Hepatocyte (in vitro differentiated cells): ENCODE results near the gene PDXP.

Experiments
- EZH2 ChIP-seq: fragments of 200-600 bp; sonication (generic); IDR thresholded peaks from 2 replicates; pipeline ENCODE4 v1.6.1; 2016; ENCODE audit warnings: antibody characterized with exemption, mild to moderate bottlenecking, borderline replicate concordance
- EZH2phosphoT487 ChIP-seq: fragments of 200-600 bp; sonication (generic); IDR thresholded peaks from one replicate; pipeline ENCODE4 v1.6.1; 2018; ENCODE audit warnings: antibody characterized with exemption, mild to moderate bottlenecking, low read depth, moderate library complexity; ENCODE audit not compliant: unreplicated experiment, severe bottlenecking
- TF ChIP-seq, protein P1 (sequence below): fragments of 200-600 bp; sonication (generic); IDR thresholded peaks from 2 replicates; pipeline ENCODE4 v1.5.1; 2016; ENCODE audit warnings: antibody characterized with exemption, mild to moderate bottlenecking; ENCODE audit not compliant: poor library complexity

DNA sequence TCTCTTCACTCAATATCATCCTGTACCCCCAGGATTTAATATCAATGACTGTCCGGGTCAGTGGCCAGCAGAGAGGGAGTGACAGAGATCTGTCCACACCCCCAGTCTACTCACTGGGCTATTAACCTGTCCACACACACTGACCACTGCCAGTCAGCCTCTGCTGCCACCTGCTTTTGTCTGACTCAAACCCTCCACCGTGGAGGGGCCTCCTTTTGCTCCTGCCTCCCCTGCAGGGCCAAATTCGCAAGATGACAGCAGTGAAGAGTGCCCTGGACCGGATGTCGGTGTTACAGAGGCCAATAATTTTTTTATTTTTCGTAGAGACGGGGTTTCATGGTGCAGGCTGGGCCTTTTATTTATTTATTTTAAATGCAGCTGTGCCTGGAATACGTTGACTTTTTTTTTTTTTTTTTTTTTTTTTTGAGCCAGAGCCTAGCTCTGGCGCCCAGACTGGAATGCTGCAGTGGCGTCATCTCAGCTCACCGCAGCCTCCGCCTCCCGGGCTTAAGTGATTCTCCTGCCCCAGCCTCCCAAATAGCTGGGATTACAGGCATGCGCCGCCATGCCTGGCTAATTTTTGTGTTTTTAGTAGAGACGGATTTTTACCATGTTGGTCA, 5.1 kb downstream of the PDXP start:
- TF ChIP-seq, protein P1, sequence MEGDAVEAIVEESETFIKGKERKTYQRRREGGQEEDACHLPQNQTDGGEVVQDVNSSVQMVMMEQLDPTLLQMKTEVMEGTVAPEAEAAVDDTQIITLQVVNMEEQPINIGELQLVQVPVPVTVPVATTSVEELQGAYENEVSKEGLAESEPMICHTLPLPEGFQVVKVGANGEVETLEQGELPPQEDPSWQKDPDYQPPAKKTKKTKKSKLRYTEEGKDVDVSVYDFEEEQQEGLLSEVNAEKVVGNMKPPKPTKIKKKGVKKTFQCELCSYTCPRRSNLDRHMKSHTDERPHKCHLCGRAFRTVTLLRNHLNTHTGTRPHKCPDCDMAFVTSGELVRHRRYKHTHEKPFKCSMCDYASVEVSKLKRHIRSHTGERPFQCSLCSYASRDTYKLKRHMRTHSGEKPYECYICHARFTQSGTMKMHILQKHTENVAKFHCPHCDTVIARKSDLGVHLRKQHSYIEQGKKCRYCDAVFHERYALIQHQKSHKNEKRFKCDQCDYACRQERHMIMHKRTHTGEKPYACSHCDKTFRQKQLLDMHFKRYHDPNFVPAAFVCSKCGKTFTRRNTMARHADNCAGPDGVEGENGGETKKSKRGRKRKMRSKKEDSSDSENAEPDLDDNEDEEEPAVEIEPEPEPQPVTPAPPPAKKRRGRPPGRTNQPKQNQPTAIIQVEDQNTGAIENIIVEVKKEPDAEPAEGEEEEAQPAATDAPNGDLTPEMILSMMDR, result no peak
- TF ChIP-seq EZH2phosphoT487 (no peak), EZH2 (no peak)
